Smooth muscle cell (in vitro differentiated cells): ENCODE measurements around the gene EML3. TPM values are rescaled to one million over a fixed set of nuclear protein-coding genes. Genes with fewer than 3 reads are reported as not detected.

Experiments
- DNase-seq: peaks from one replicate; lab custom pipeline; 2025; ENCODE audit not compliant: unreplicated experiment; lab: John Stamatoyannopoulos, UW
- H2AFZ ChIP-seq: fragments of 200-600 bp; sonication (generic); 2 replicates; pipeline ENCODE4 v1.6.0; 2016; ENCODE audit warnings: antibody characterized with exemption, low read depth, mild to moderate bottlenecking
- H3F3A ChIP-seq: fragments of 200-600 bp; sonication (generic); 2 replicates; pipeline ENCODE4 v1.6.0; 2017; ENCODE audit warnings: antibody characterized with exemption, low read depth
- H3K27ac ChIP-seq: fragments of 200-600 bp; sonication (generic); 2 replicates; pipeline ENCODE4 v1.5.1; 2016; ENCODE audit warnings: low read depth, mild to moderate bottlenecking
- H3K27me3 ChIP-seq: fragments of 200-600 bp; sonication (generic); 2 replicates; pipeline ENCODE4 v1.6.1; 2016; ENCODE audit warnings: low read depth, mild to moderate bottlenecking
- H3K36me3 ChIP-seq: fragments of 200-600 bp; sonication (generic); 2 replicates; pipeline ENCODE4 v1.5.1; 2016; ENCODE audit warnings: low read depth
- H3K4me1 ChIP-seq: fragments of 200-600 bp; sonication (generic); 2 replicates; pipeline ENCODE4 v1.5.1; 2016; ENCODE audit warnings: low read depth
- H3K4me2 ChIP-seq: fragments of 200-600 bp; sonication (generic); 2 replicates; pipeline ENCODE4 v1.6.0; 2016; ENCODE audit warnings: mild to moderate bottlenecking
- H3K4me3 ChIP-seq: fragments of 200-600 bp; sonication (generic); 2 replicates; pipeline ENCODE4 v1.5.1; 2016; ENCODE audit warnings: mild to moderate bottlenecking
- H3K79me2 ChIP-seq: fragments of 200-600 bp; sonication (generic); 2 replicates; pipeline ENCODE4 v1.6.0; 2016; ENCODE audit warnings: low read depth, mild to moderate bottlenecking
- H3K9ac ChIP-seq: fragments of 200-600 bp; sonication (generic); 2 replicates; pipeline ENCODE4 v1.6.0; 2016; ENCODE audit warnings: low read depth
- H3K9me3 ChIP-seq: fragments of 200-600 bp; sonication (generic); replicated peaks from 2 replicates; pipeline ENCODE4 v1.5.1; 2016; ENCODE audit warnings: low read depth
- H4K20me1 ChIP-seq: fragments of 200-600 bp; sonication (generic); 2 replicates; pipeline ENCODE4 v1.6.0; 2016; ENCODE audit warnings: low read depth
- CTCF ChIP-seq: fragments of 200-600 bp; sonication (generic); IDR thresholded peaks from 2 replicates; pipeline ENCODE4 v1.5.1; 2017; ENCODE audit warnings: borderline replicate concordance, mild to moderate bottlenecking, antibody characterized with exemption; ENCODE audit not compliant: insufficient read depth, poor library complexity, severe bottlenecking
- WGBS: methylation state at CpG from one replicate; pipeline ENCODE4 v1.1.7; 2016; ENCODE audit warnings: low lambda C conversion rate; 5-methylcytosine and 5-hydroxymethylcytosine counted together
- polyA plus RNA-seq: library from polyadenylated mRNA; unstranded; fragments of >200 nt; fragmentation: Nextera tagmentation; extraction: Ambion mirVana; gene quantifications from 2 replicates; pipeline ENCODE4 v1.2.1, GENCODE V29; 2016
- total RNA-seq: library from RNA; depleted of rRNA; stranded (reverse); fragments of >200 nt; gene quantifications from 2 replicates; pipeline ENCODE4 v1.2.3, GENCODE V29; 2014

The EML3 gene
- total and polyA plus RNA-seq, 2 experiments from 2014 or later, result 35.0 to 36.8 TPM

- peak overlapping the region; percentile 91 for H3K4me2 ChIP-seq
- no peak overlapping the region for H2AFZ ChIP-seq
- peak overlapping the region; percentile 97 for H3K4me3 ChIP-seq
- peak overlapping the region; percentile 94 for H3K27ac ChIP-seq
- peaks cover 51% of the 10 kb centered on the region for H3K79me2 ChIP-seq
- peaks cover 5% of the 10 kb centered on the region for H3F3A ChIP-seq
- H3K9ac ChIP-seq, result peak overlapping the region; percentile 97
- no peaks in the 10 kb centered on the region for H3K9me3 ChIP-seq
- H4K20me1 ChIP-seq, result peaks cover 26% of the 10 kb centered on the region
- H3K36me3 ChIP-seq, result peaks cover 3% of the 10 kb centered on the region
- no peak for DNase-seq
- TF ChIP-seq CTCF, result no peak
- peaks cover 11% of the 10 kb centered on the region for H3K4me1 ChIP-seq
- 94% methylated on average over 14 of the region's 14 CpGs for WGBS
- H3K27me3 ChIP-seq, result no peaks in the 10 kb centered on the region
These were observed 36.7 kb downstream of the EML3 start for GRCh38 chr11:62575837-62576236.

GRCh38 chr11:62575156-62575555 is 37.4 kb downstream of the EML3 start:
- peaks cover 11% of the 10 kb centered on the region for H3K4me1 ChIP-seq
- no peak overlapping the region for H2AFZ ChIP-seq
- H3K79me2 ChIP-seq, result peaks cover 58% of the 10 kb centered on the region
- H3K9me3 ChIP-seq, result no peaks in the 10 kb centered on the region
- H3K27ac ChIP-seq, result peak overlapping the region; percentile 94
- peaks cover 3% of the 10 kb centered on the region for H3K36me3 ChIP-seq
- no peak for TF ChIP-seq CTCF
- peaks cover 5% of the 10 kb centered on the region for H3F3A ChIP-seq
- DNase-seq, result no peak
- peaks cover 31% of the 10 kb centered on the region for H4K20me1 ChIP-seq
- peak overlapping the region; percentile 97 for H3K4me3 ChIP-seq
- 74% methylated on average over 17 of the region's 17 CpGs for WGBS
- H3K27me3 ChIP-seq, result no peaks in the 10 kb centered on the region
- peak overlapping the region; percentile 91 for H3K4me2 ChIP-seq
- H3K9ac ChIP-seq, result peak overlapping the region; percentile 97

GRCh38 chr11:62574363-62575071 is 38.1 kb downstream of the EML3 start:
- H3F3A ChIP-seq, result peaks cover 5% of the 10 kb centered on the region
- peaks cover 11% of the 10 kb centered on the region for H3K4me1 ChIP-seq
- peaks cover 37% of the 10 kb centered on the region for H4K20me1 ChIP-seq
- TF ChIP-seq CTCF, result no peak
- peaks cover 64% of the 10 kb centered on the region for H3K79me2 ChIP-seq
- WGBS, result 3% methylated on average over 33 of the region's 33 CpGs
- H3K4me2 ChIP-seq, result peak overlapping the region; percentile 91
- no peaks in the 10 kb centered on the region for H3K36me3 ChIP-seq
- H3K9me3 ChIP-seq, result no peaks in the 10 kb centered on the region
- no peak for DNase-seq
- H3K4me3 ChIP-seq, result peak overlapping the region; percentile 97
- H3K27me3 ChIP-seq, result no peaks in the 10 kb centered on the region
- H3K9ac ChIP-seq, result peak overlapping the region; percentile 97
- H2AFZ ChIP-seq, result peak overlapping the region; percentile 32
- peak overlapping the region; percentile 94 for H3K27ac ChIP-seq
